ENCODE results near the gene CSNK2A3. TPM values are rescaled to one million over a fixed set of nuclear protein-coding genes. Genes with fewer than 3 reads are reported as not detected.

CSNK2A3 gene
- total RNA-seq, 1 donor from 2014 or later, result 2.7 TPM

GRCh38 chr11:11370962-11371303, 17.9 kb upstream of the CSNK2A3 start:
- H3K4me3 Mint-ChIP-seq (ENCODE audit: unreplicated experiment), result no peak overlapping the region
- Histone ChIP-seq H3K36me3 (ENCODE audit: insufficient read depth, low read length) (no peaks in the 10 kb centered on the region), H3K9ac (ENCODE audit: low read length) (no peak overlapping the region), H3K79me2 (ENCODE audit: insufficient read depth, low read length) (no peaks in the 10 kb centered on the region), H2AFZ (ENCODE audit: low read depth, low read length) (no peak overlapping the region), H3K4me2 (ENCODE audit: low read length) (no peak overlapping the region), H3K27ac (ENCODE audit: low read depth, low read length) (no peak overlapping the region), H3K4me3 (ENCODE audit: insufficient read depth, low read depth, low read length) (no peak overlapping the region), H3K9me3 (ENCODE audit: insufficient read depth, low read depth, low read length) (no peaks in the 10 kb centered on the region), H3K27me3 (ENCODE audit: insufficient read depth, low read length) (peaks cover 11% of the 10 kb centered on the region), H4K20me1 (ENCODE audit: insufficient read depth, low read length) (no peaks in the 10 kb centered on the region), H3K4me1 (ENCODE audit: insufficient read depth, low read length) (no peaks in the 10 kb centered on the region)
- TF ChIP-seq, protein P1, sequence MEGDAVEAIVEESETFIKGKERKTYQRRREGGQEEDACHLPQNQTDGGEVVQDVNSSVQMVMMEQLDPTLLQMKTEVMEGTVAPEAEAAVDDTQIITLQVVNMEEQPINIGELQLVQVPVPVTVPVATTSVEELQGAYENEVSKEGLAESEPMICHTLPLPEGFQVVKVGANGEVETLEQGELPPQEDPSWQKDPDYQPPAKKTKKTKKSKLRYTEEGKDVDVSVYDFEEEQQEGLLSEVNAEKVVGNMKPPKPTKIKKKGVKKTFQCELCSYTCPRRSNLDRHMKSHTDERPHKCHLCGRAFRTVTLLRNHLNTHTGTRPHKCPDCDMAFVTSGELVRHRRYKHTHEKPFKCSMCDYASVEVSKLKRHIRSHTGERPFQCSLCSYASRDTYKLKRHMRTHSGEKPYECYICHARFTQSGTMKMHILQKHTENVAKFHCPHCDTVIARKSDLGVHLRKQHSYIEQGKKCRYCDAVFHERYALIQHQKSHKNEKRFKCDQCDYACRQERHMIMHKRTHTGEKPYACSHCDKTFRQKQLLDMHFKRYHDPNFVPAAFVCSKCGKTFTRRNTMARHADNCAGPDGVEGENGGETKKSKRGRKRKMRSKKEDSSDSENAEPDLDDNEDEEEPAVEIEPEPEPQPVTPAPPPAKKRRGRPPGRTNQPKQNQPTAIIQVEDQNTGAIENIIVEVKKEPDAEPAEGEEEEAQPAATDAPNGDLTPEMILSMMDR (IDR thresholded peaks at IDR 0.05; ENCODE audit: insufficient read depth, low read depth, low read length), result no peak
- no peak for TF ChIP-seq EZH2 (IDR thresholded peaks at IDR 0.05; ENCODE audit: insufficient read depth, low read length)
- peaks cover 35% of the 10 kb centered on the region for H3K27me3 Mint-ChIP-seq (ENCODE audit: low read depth, unreplicated experiment)
- DNase-seq (ENCODE audit: low read depth) (no peak), FAIRE-seq (no peak)
- H3K9me3 Mint-ChIP-seq (ENCODE audit: unreplicated experiment), result peaks cover 5% of the 10 kb centered on the region
- H3K36me3 Mint-ChIP-seq (ENCODE audit: low read depth, unreplicated experiment), result peaks cover 5% of the 10 kb centered on the region
- H3K4me1 Mint-ChIP-seq (ENCODE audit: low read depth, unreplicated experiment), result peaks cover 10% of the 10 kb centered on the region
- H3K27ac Mint-ChIP-seq (ENCODE audit: unreplicated experiment), result no peak overlapping the region

- no peak overlapping the region for H3K4me2 ChIP-seq (ENCODE audit: low read length)
- DNase-seq (ENCODE audit: low read depth), result no peak
- no peaks in the 10 kb centered on the region for H3K4me1 ChIP-seq (ENCODE audit: insufficient read depth, low read length)
- Mint-ChIP-seq H3K9me3 (ENCODE audit: unreplicated experiment) (peaks cover 5% of the 10 kb centered on the region), H3K27ac (ENCODE audit: unreplicated experiment) (no peak overlapping the region), H3K36me3 (ENCODE audit: low read depth, unreplicated experiment) (peaks cover 2% of the 10 kb centered on the region), H3K4me1 (ENCODE audit: low read depth, unreplicated experiment) (peaks cover 10% of the 10 kb centered on the region), H3K27me3 (ENCODE audit: low read depth, unreplicated experiment) (peaks cover 33% of the 10 kb centered on the region), H3K4me3 (ENCODE audit: unreplicated experiment) (no peak overlapping the region)
- H3K27me3 ChIP-seq (ENCODE audit: insufficient read depth, low read length), result peaks cover 8% of the 10 kb centered on the region
- H3K79me2 ChIP-seq (ENCODE audit: insufficient read depth, low read length), result no peaks in the 10 kb centered on the region
- H4K20me1 ChIP-seq (ENCODE audit: insufficient read depth, low read length), result no peaks in the 10 kb centered on the region
- TF ChIP-seq, protein P1 (IDR thresholded peaks at IDR 0.05; ENCODE audit: insufficient read depth, low read depth, low read length), result no peak
- TF ChIP-seq EZH2 (IDR thresholded peaks at IDR 0.05; ENCODE audit: insufficient read depth, low read length), result no peak
- no peak overlapping the region for H2AFZ ChIP-seq (ENCODE audit: low read depth, low read length)
- H3K9me3 ChIP-seq (ENCODE audit: insufficient read depth, low read depth, low read length), result no peaks in the 10 kb centered on the region
- H3K36me3 ChIP-seq (ENCODE audit: insufficient read depth, low read length), result no peaks in the 10 kb centered on the region
- no peak overlapping the region for H3K4me3 ChIP-seq (ENCODE audit: insufficient read depth, low read depth, low read length)
- H3K9ac ChIP-seq (ENCODE audit: low read length), result no peak overlapping the region
- FAIRE-seq, result no peak
- H3K27ac ChIP-seq (ENCODE audit: low read depth, low read length), result no peak overlapping the region
Measured at GRCh38 chr11:11370255-11370961, 17.4 kb upstream of the CSNK2A3 start.

GRCh38 chr11:11366793-11367192, 13.7 kb upstream of the CSNK2A3 start:
- Mint-ChIP-seq H3K4me3 (ENCODE audit: unreplicated experiment) (no peak overlapping the region), H3K9me3 (ENCODE audit: unreplicated experiment) (peaks cover 5% of the 10 kb centered on the region)
- FAIRE-seq, result no peak

More at GRCh38 chr11:11366793-11367192, 13.7 kb upstream of the CSNK2A3 start:
- peaks cover 5% of the 10 kb centered on the region for H3K4me1 Mint-ChIP-seq (ENCODE audit: low read depth, unreplicated experiment)
- Histone ChIP-seq H3K36me3 (ENCODE audit: insufficient read depth, low read length) (no peaks in the 10 kb centered on the region), H3K79me2 (ENCODE audit: insufficient read depth, low read length) (no peaks in the 10 kb centered on the region), H3K27ac (ENCODE audit: low read depth, low read length) (no peak overlapping the region), H3K27me3 (ENCODE audit: insufficient read depth, low read length) (peaks cover 4% of the 10 kb centered on the region), H3K4me3 (ENCODE audit: insufficient read depth, low read depth, low read length) (no peak overlapping the region), H4K20me1 (ENCODE audit: insufficient read depth, low read length) (no peaks in the 10 kb centered on the region), H3K9me3 (ENCODE audit: insufficient read depth, low read depth, low read length) (no peaks in the 10 kb centered on the region), H2AFZ (ENCODE audit: low read depth, low read length) (no peak overlapping the region), H3K4me2 (ENCODE audit: low read length) (no peak overlapping the region), H3K9ac (ENCODE audit: low read length) (no peak overlapping the region), H3K4me1 (ENCODE audit: insufficient read depth, low read length) (no peaks in the 10 kb centered on the region)
- H3K36me3 Mint-ChIP-seq (ENCODE audit: low read depth, unreplicated experiment), result peaks cover 2% of the 10 kb centered on the region
- H3K27me3 Mint-ChIP-seq (ENCODE audit: low read depth, unreplicated experiment), result peaks cover 11% of the 10 kb centered on the region
- H3K27ac Mint-ChIP-seq (ENCODE audit: unreplicated experiment), result no peak overlapping the region
- TF ChIP-seq, protein P1 (IDR thresholded peaks at IDR 0.05; ENCODE audit: insufficient read depth, low read depth, low read length), result no peak
- TF ChIP-seq EZH2 (IDR thresholded peaks at IDR 0.05; ENCODE audit: insufficient read depth, low read length), result no peak
- DNase-seq (ENCODE audit: low read depth), result no peak

Data from astrocyte (in vitro differentiated cells and primary cell).